ENCODE measurements around the gene NBPF4. TPM values are rescaled to one million over a fixed set of nuclear protein-coding genes. Genes with fewer than 3 reads are reported as not detected.
"Not testable (repeated sequence)": the region's sequence is repeated elsewhere in the genome, so short reads cannot be mapped to it uniquely, and the experiment has no call there.

The NBPF4 gene, protein sequence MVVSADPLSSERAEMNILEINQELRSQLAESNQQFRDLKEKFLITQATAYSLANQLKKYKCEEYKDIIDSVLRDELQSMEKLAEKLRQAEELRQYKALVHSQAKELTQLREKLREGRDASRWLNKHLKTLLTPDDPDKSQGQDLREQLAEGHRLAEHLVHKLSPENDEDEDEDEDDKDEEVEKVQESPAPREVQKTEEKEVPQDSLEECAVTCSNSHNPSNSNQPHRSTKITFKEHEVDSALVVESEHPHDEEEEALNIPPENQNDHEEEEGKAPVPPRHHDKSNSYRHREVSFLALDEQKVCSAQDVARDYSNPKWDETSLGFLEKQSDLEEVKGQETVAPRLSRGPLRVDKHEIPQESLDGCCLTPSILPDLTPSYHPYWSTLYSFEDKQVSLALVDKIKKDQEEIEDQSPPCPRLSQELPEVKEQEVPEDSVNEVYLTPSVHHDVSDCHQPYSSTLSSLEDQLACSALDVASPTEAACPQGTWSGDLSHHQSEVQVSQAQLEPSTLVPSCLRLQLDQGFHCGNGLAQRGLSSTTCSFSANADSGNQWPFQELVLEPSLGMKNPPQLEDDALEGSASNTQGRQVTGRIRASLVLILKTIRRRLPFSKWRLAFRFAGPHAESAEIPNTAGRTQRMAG
- not detected for total RNA-seq

DNA sequence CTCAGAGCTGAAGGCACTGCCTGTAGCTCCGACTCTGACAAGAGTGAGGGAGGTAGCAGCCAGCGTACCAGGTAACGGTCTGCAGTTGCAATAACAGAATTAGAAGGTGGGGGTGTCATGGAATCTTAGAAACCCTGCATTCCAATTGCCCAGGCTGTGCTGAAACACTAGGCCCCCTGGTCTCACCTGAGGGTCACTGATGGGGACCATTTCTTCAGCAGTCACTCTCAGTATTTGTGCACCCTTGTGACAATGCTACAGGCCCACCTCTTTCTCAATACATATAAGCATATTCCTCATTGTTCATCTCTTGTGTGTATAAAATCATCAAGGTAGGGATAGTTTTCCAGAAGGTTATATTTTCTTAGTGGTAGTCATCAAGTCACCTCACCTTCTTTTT lies at the start of gene NBPF4:
Gene NBPF4, minus strand, starts transcription at position 101 of the 400 bp plus-strand sequence. CDS start 315 bp downstream, outside the sequence.
- POLR2A ChIA-PET; ATAC-seq; H3K9me3 Mint-ChIP-seq (ENCODE audit: insufficient read depth); H3K36me3 Mint-ChIP-seq (ENCODE audit: low read depth); CTCF ChIA-PET; H3K4me1 Mint-ChIP-seq (ENCODE audit: low read depth); H3K4me3 Mint-ChIP-seq; H3K27ac Mint-ChIP-seq; H3K27me3 Mint-ChIP-seq (ENCODE audit: low read depth); DNase-seq: not testable (repeated sequence)

DNA sequence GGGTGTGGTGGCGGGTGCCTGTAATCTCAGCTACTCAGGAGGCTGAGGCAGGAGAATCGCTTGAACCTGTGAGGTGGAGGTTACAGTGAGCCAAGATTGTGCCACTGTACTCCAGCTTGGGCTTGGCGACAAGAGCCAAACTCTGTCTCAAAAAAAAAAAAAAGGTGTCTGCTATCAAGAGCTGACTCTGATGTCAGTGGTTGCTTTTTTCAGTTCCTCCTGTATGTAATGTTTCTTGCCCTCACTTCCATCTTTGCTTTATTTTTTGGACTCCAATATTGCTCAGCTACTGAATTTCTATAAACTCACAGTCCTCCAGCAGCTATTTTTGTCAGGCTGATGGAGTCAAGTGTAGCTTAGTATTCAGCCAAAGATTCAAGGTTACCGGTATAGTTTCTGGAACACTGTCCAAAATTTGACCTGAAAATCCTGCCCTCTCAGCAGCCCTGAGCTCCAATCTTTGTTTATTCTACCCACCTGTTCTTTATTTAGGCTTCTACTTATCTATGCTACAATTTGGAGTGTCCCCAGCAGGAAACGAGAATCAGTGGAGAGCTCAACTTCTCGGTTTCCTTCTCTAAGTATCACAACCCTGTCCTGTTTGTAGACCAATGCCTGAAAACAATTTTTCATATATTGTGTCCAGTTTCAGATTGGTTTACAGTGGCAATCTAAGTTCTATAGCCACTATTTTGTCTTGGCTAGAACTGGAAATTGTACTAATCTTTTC lies 38.8 kb upstream of the NBPF4 start:
- H3K9me3 Mint-ChIP-seq (ENCODE audit: insufficient read depth); H3K4me1 Mint-ChIP-seq (ENCODE audit: low read depth); H3K27me3 Mint-ChIP-seq (ENCODE audit: low read depth); POLR2A ChIA-PET; H3K4me3 Mint-ChIP-seq; H3K27ac Mint-ChIP-seq; CTCF ChIA-PET; DNase-seq; H3K36me3 Mint-ChIP-seq (ENCODE audit: low read depth); ATAC-seq: not testable (repeated sequence)

DNA sequence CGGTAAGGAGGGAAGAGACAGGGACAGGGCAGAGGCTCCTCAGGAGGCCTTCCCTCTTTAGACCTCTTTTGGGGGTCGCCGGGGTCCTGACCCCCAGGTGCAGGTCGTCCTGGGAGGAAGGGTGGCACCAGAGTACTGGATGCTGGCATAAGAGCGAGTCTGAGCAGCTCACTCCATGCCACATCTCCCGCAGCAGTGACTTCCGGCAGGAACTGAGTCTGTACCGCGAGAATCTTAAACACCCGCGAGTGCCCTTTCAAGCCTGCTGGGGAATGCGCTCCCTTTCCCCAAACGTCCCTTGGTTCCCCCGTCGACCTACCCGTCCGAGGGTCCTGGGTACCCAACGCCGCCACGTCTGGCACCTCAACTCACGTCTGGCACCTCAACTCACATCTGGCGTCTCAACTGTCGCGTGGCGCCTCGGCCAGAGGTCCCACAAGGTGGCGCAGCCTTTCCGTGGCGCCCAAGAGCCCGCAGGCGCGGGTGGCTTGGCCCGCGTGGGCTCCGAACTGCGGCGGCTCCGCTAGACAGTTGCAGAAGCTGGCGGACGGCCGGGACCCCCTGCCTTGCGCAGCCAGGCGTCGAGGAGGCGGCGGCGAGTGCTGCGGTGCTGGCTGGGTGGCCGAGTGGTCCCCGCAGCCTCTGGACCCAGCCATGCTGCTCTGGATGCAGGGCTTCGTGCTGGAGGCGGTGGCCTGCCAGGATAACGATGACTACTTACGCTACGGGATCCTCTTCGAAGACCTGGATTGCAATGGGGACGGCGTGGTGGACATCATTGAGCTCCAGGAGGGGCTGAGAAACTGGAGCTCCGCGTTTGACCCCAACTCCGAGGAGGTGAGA lies 28.8 kb upstream of the NBPF4 start:
- CTCF ChIA-PET, POLR2A ChIA-PET: not testable (repeated sequence)
- ATAC-seq: peak; percentile 94

DNA sequence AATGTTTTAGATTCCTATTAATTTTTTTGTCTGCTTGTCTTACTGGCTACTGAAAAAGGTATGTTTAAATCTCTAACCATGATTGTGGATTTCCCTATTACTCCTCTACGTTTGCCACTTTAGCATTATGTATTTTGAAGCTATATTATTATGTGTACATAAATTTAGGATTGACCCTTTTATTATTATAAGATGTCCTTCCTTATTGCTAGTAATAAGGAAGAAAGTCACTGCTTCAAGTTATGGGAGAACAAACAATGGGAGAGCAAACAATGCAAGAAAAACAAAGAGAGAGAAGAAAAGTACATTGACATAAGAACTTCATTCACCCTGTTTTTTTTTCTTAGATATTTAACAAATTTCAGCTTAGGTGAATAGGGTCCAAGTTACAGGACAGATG lies 23.2 kb upstream of the NBPF4 start:
- ATAC-seq; POLR2A ChIA-PET; DNase-seq; H3K4me1 Mint-ChIP-seq (ENCODE audit: low read depth); H3K27me3 Mint-ChIP-seq (ENCODE audit: low read depth); H3K4me3 Mint-ChIP-seq; H3K27ac Mint-ChIP-seq; H3K9me3 Mint-ChIP-seq (ENCODE audit: insufficient read depth); CTCF ChIA-PET; H3K36me3 Mint-ChIP-seq (ENCODE audit: low read depth): not testable (repeated sequence)

More for the DNA sequence above, 28.8 kb upstream of the NBPF4 start:
- H3K9me3 Mint-ChIP-seq (ENCODE audit: insufficient read depth); H3K4me3 Mint-ChIP-seq; DNase-seq; H3K27ac Mint-ChIP-seq; H3K36me3 Mint-ChIP-seq (ENCODE audit: low read depth); H3K4me1 Mint-ChIP-seq (ENCODE audit: low read depth); H3K27me3 Mint-ChIP-seq (ENCODE audit: low read depth): not testable (repeated sequence)

DNA sequence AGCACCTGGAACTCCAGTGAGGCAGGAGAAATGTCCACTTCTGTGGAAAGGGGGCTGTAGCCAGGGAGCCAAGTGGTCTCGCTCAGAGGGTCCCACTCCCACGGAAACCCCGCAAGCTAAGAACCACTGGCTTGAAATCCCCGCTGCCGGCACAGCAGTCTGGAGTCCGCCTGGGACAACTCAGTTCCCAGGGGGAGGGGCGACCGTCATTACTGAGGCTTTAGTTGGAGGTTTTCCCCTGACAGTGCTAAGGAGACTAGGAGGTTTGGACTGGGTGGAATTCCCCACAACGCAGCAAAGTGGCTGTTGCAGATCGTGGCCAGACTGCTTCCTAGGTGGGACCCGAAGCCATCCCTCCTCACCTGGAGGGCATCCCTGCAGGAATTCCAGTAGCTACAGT lies 18.1 kb upstream of the NBPF4 start:
- H3K27me3 Mint-ChIP-seq (ENCODE audit: low read depth); ATAC-seq; H3K4me1 Mint-ChIP-seq (ENCODE audit: low read depth); H3K36me3 Mint-ChIP-seq (ENCODE audit: low read depth); DNase-seq; CTCF ChIA-PET; POLR2A ChIA-PET; H3K27ac Mint-ChIP-seq; H3K9me3 Mint-ChIP-seq (ENCODE audit: insufficient read depth); H3K4me3 Mint-ChIP-seq: not testable (repeated sequence)

DNA sequence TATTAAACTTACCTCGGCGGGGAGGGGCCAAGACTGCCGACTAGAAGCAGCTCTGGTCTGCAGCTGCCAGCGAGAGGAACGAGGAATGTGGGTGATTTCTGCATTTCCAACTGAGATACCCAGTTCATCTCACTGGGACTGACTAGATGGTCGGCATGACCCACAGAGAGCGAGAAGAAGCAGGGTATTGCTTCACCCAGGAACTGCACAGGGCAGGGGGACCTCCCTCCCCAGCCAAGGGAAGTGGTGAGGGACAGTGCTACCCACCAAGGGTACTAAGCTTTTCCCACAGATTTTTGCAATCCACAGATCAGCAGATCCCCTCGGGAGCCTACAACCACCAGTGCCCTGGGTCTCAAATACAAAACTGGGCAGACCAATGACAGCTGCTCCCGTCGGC lies 17.6 kb upstream of the NBPF4 start:
- ATAC-seq; DNase-seq; H3K9me3 Mint-ChIP-seq (ENCODE audit: insufficient read depth); CTCF ChIA-PET; H3K27me3 Mint-ChIP-seq (ENCODE audit: low read depth); H3K4me3 Mint-ChIP-seq; H3K27ac Mint-ChIP-seq; H3K4me1 Mint-ChIP-seq (ENCODE audit: low read depth); H3K36me3 Mint-ChIP-seq (ENCODE audit: low read depth); POLR2A ChIA-PET: not testable (repeated sequence)

DNA sequence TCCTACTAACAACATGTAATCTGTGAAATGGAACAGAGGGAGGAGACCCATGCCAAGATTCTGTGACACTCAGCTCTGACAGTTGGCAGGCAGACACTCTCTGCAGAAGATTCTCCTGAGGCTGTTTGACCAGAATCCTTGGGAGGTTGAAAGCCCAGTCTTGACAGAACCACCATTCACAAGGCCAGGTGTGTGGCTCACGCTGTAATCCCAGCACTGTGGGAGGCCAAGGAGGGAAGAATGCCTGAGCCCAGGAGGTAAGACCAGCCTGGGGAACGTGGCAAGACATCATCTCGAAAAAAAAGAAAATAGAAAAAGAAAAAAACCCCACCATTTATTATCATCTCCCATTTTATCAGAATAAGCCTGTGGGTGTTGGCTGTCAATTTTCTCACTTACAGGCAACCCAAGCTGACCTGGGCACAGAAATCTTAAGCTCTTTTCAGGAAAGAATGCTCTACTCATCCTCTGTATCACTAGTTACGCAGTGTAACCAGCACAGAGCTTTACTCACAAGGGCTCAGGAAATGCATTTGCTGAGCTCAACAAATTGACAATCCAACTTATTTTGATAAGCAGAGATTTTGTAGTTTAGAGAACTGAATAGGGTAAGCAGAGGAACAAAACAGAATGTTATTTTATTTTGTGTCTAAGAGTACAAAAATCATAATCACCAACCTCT lies 16.8 kb upstream of the NBPF4 start:
- H3K27me3 Mint-ChIP-seq (ENCODE audit: low read depth); POLR2A ChIA-PET; CTCF ChIA-PET: not testable (repeated sequence)

DNA sequence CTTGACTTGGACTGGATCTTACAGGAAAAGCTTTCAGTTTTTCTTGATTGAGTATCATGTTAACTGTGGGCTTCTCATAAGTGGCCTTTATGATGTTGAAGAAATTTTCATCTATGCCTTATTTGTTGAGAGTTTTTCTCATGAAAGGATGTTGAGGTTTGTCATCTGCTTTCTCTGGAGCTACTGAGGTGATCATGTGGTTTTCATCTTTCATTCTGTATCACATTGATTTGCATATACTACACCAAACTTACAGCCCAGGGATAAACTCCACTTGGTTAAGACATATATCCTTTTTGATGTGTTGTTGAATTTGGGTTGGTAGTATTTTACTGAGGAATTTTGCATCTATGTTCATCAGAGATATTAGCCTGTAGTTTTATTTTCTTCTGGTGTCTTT lies 11.6 kb upstream of the NBPF4 start:
- ATAC-seq: peak; percentile 68
- H3K4me1 Mint-ChIP-seq (ENCODE audit: low read depth); DNase-seq; POLR2A ChIA-PET; H3K9me3 Mint-ChIP-seq (ENCODE audit: insufficient read depth); H3K27ac Mint-ChIP-seq; H3K4me3 Mint-ChIP-seq; CTCF ChIA-PET; H3K27me3 Mint-ChIP-seq (ENCODE audit: low read depth); H3K36me3 Mint-ChIP-seq (ENCODE audit: low read depth): not testable (repeated sequence)

More for the DNA sequence above, 16.8 kb upstream of the NBPF4 start:
- H3K36me3 Mint-ChIP-seq (ENCODE audit: low read depth); ATAC-seq; DNase-seq; H3K27ac Mint-ChIP-seq; H3K4me1 Mint-ChIP-seq (ENCODE audit: low read depth); H3K4me3 Mint-ChIP-seq; H3K9me3 Mint-ChIP-seq (ENCODE audit: insufficient read depth): not testable (repeated sequence)

DNA sequence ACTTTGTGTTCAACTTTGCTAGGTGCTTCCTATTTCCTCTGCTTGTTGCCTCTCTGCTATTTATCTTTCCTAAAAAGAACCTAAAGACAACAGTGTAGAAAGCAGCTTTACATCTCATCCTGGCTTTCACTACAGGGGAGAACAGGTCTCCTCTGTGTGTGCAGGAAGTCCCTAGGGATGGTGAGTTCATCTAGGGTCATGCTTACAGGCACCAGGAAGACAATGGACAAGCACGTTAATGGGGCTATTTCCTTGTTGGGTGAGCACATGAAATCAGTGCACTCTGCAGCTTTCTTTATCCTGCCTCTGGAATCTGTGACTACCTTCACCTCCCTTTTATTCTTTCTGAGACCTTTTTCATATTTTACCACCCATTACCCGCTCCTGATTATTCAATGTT lies 4.5 kb downstream of the NBPF4 start:
- H3K9me3 Mint-ChIP-seq (ENCODE audit: insufficient read depth); ATAC-seq; H3K4me3 Mint-ChIP-seq; DNase-seq; H3K4me1 Mint-ChIP-seq (ENCODE audit: low read depth); H3K36me3 Mint-ChIP-seq (ENCODE audit: low read depth); H3K27me3 Mint-ChIP-seq (ENCODE audit: low read depth); H3K27ac Mint-ChIP-seq; CTCF ChIA-PET; POLR2A ChIA-PET: not testable (repeated sequence)

DNA sequence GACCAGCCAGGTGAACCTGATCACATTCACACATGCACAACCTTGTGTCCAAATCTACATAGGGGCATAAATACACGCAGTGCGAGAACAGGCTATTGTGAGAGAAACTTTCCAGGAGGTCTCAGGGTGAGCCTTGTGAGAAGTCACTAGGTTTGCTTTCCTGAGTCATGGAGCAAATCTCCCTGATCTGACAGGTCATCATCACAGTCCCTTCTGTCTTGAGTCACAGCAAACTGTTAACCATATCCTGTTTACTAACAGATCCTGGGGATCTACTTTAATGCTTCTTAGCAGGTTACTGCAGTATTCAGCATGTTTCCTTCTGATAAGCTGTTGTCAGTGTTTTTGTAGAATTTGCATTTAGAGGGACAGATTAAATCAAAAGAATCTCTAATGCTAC lies 8.6 kb downstream of the NBPF4 start:
- H3K9me3 Mint-ChIP-seq (ENCODE audit: insufficient read depth); CTCF ChIA-PET; H3K4me3 Mint-ChIP-seq; POLR2A ChIA-PET; DNase-seq; H3K36me3 Mint-ChIP-seq (ENCODE audit: low read depth); H3K4me1 Mint-ChIP-seq (ENCODE audit: low read depth); H3K27ac Mint-ChIP-seq; H3K27me3 Mint-ChIP-seq (ENCODE audit: low read depth); ATAC-seq: not testable (repeated sequence)

DNA sequence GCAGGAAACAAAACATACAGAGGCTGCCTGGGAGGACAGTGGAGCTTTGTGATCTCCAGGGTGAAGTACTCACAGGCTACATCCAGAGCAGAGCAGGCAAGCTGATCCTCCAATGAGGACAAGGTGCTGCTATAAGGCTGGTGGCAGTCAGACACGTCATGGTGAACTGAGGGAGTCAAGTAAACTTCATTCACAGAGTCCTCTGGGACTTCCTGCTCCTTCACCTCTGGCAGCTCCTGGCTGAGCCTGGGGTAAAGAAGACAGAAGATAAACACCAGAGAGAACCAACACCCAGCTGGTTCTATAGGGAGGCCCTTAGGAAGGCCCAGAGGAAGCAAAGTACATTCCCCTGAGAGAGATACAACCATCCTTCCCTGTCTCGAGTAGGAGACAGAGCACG lies 11.7 kb downstream of the NBPF4 start:
- H3K27me3 Mint-ChIP-seq (ENCODE audit: low read depth); POLR2A ChIA-PET; H3K9me3 Mint-ChIP-seq (ENCODE audit: insufficient read depth); H3K36me3 Mint-ChIP-seq (ENCODE audit: low read depth); CTCF ChIA-PET; H3K4me3 Mint-ChIP-seq; DNase-seq; H3K4me1 Mint-ChIP-seq (ENCODE audit: low read depth); H3K27ac Mint-ChIP-seq; ATAC-seq: not testable (repeated sequence)
